Left renal pelvis (tissue), 4 donors: ENCODE results near the gene CRABP2. TPM values are rescaled to one million over a fixed set of nuclear protein-coding genes. Genes with fewer than 3 reads are reported as not detected.
A peak's percentile ranks its signal among the peaks of the same experiment; 100 is the strongest.

Source experiments
- DNase-seq, 4 donors: peaks; one replicate each; pipeline ENCODE4 v3.0.0-alpha.2; 2013; ENCODE audit warnings: low read depth in 4 of 4, low spot score in 3 of 4
- polyA plus RNA-seq, 4 donors: library from polyadenylated mRNA; unstranded; fragments of 120-200 nt; gene quantifications; one replicate each; pipeline ENCODE4 v1.2.1, GENCODE V29; 2013; ENCODE audit not compliant: insufficient read length in 4 of 4

Gene CRABP2
- polyA plus RNA-seq, 4 donors = 96.4 to 313 (median 105) TPM

- DNase-seq = no peak
These were observed 37.4 kb upstream of the CRABP2 start for GRCh38 chr1:156742801-156743200.

- DNase-seq = no peak
These were observed 36.6 kb upstream of the CRABP2 start for GRCh38 chr1:156742017-156742416.

- DNase-seq = peak in 1 of 4 donors; percentile 39
These were observed 36.1 kb upstream of the CRABP2 start for GRCh38 chr1:156741481-156741983.

- peak; percentile 98 to 100 (median 98) for DNase-seq
These were observed 35.5 kb upstream of the CRABP2 start, which contains the start of gene MRPL24 for GRCh38 chr1:156740741-156741480. Gene MRPL24, minus strand, starts transcription at chr1:156741088. Its CDS starts 2,384 bp downstream, at chr1:156738704.

- DNase-seq = no peak
These were observed 34.9 kb upstream of the CRABP2 start for GRCh38 chr1:156740237-156740740.

GRCh38 chr1:156738916-156739315 is 33.5 kb upstream of the CRABP2 start:
- DNase-seq = no peak

GRCh38 chr1:156738407-156738806 is 33.0 kb upstream of the CRABP2 start:
- DNase-seq = no peak

GRCh38 chr1:156733989-156734584 is 28.7 kb upstream of the CRABP2 start:
- DNase-seq = no peak

GRCh38 chr1:156728599-156729462 is 23.4 kb upstream of the CRABP2 start, which contains the start of gene ISG20L2:
Gene ISG20L2, minus strand, starts transcription at chr1:156728766. Its CDS starts 1,114 bp downstream, at chr1:156727652.
- peak in 3 of 4 donors; percentile 92 to 93 (median 92) for DNase-seq

GRCh38 chr1:156727926-156728598 is 22.7 kb upstream of the CRABP2 start, which contains the start of gene METTL25B:
Gene METTL25B, plus strand, starts transcription at chr1:156728469. Its CDS starts 636 bp downstream, at chr1:156729105.
- DNase-seq = no peak

GRCh38 chr1:156727492-156727891 is 22.1 kb upstream of the CRABP2 start:
- DNase-seq = no peak

GRCh38 chr1:156726549-156727226 is 21.3 kb upstream of the CRABP2 start:
- no peak for DNase-seq

GRCh38 chr1:156725683-156726280 is 20.4 kb upstream of the CRABP2 start:
- peak in 1 of 4 donors; percentile 85 for DNase-seq

GRCh38 chr1:156721535-156721934 is 16.2 kb upstream of the CRABP2 start:
- no peak for DNase-seq

- no peak for DNase-seq
These were observed 15.7 kb upstream of the CRABP2 start for GRCh38 chr1:156721131-156721530.

- no peak for DNase-seq
These were observed 12.0 kb upstream of the CRABP2 start for GRCh38 chr1:156717351-156717750.

- no peak for DNase-seq
These were observed 9.4 kb upstream of the CRABP2 start for GRCh38 chr1:156714830-156715229.

- DNase-seq = no peak
These were observed 7.2 kb upstream of the CRABP2 start for GRCh38 chr1:156712626-156713025.
